Fibroblast of peridontal ligament (primary cell): ENCODE results near the gene PAX7.

Experiments
- DNase-seq: peaks from one replicate; pipeline ENCODE4 v3.0.0-alpha.2; 2010; ENCODE audit errors: extremely low read depth

Gene PAX7

DNA sequence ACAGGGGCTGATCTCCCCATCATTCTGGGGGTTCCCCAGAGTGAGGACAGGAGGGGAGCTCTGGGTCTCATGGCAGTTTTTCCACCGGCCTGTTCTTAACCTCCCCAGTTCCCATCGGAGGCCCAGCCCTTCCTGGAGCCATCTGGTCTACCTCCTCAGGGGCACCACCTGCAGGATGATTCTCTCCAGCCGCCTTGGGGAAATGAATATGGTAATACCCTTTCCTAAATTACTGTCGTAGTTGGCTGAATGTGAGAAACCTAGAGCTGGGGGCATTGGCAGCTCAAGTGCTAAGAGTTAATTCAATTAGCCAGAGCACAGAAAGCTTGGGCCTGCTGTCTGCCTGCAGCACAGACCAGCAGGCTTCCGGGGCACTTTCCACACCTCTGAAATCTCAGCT lies 163.9 kb downstream of the PAX7 start:
- DNase-seq, result no peak

DNA sequence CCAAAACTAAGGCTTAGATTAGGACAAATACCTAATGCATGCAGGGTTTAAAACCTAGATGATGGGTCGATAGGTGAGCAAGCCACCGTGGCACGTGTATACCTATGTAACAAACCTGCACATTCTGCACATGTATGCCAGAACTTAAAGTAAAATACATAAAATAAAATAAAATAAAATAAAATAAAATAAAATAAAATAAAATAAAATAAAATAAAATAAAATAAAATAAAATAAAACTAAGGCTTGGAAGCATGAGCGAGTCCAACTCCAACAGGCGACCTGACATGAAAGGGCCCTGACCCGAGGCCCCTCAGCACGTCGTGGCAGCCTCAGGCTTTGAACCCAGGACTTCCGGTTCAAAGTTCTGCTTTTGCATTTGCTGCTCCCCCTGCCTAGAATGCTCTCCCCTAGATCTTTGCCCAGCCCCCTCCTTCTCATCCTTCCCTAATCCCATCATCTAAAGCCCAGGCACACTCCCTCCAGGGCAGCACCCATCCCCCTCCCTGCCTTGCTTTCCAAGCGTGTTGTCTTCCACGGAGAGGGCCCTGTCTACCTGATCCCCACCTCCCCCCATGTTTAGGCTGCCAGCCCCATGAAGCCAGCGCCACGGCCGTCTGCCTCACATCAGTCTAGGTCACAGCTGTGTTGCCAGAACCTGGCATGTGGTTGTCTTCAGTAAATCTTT lies 164.5 kb downstream of the PAX7 start:
- DNase-seq, result no peak

DNA sequence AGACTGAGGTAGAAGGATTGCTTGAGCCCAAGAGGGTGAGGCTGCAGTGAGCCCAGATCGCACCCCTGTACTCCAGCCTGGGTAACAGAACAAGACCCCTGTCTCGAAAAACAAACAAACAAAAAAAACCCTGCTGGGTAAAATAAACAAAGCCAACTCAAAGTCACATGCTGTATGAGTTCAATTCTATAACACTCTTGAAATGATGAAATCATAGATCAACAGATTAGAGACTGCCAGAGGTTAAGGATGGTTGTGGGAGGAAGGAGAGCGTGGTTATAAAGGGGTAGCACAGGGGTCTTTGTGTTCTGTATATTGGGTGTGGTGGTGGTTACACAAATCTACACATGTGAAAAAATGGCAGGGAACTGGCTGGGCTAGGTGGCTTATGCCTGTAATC lies 166.3 kb downstream of the PAX7 start:
- DNase-seq, result no peak
